Measurements from ENCODE around the gene STPG3.

GRCh38 chr9:137252555-137253506 lies 1.7 kb downstream of the STPG3 start:
- TF ChIP-seq EZH2 (IDR thresholded peaks at IDR 0.05; ENCODE audit: insufficient read depth, poor library complexity, severe bottlenecking): no peak
- TF ChIP-seq EZH2phosphoT487 (IDR thresholded peaks at IDR 0.05; ENCODE audit: insufficient read depth, low read depth): no peak

Data from GM23248 (cell line).